Esophagus squamous epithelium (tissue), 4 donors: ENCODE data around the gene STAT5B.

ENCODE experiments used
- POLR2A ChIP-seq, 4 donors: fragments of 450-650 bp; IDR thresholded peaks; one replicate each; pipeline ENCODE4 v1.6.1; 2017; ENCODE audit warnings: antibody characterized with exemption in 4 of 4, mild to moderate bottlenecking in 4 of 4, moderate library complexity in 3 of 4
- TF ChIP-seq, protein P1 (sequence below), 6 experiments: fragments of 450-650 bp in 4 of 6; fragments of 200-600 bp in 2 of 6; sonication (generic) in 2 of 6; IDR thresholded peaks; one replicate each; pipeline ENCODE4 v1.5.1; 2016 to 2019; ENCODE audit warnings: antibody characterized with exemption in 6 of 6, mild to moderate bottlenecking in 4 of 6, moderate library complexity in 4 of 6

DNA sequence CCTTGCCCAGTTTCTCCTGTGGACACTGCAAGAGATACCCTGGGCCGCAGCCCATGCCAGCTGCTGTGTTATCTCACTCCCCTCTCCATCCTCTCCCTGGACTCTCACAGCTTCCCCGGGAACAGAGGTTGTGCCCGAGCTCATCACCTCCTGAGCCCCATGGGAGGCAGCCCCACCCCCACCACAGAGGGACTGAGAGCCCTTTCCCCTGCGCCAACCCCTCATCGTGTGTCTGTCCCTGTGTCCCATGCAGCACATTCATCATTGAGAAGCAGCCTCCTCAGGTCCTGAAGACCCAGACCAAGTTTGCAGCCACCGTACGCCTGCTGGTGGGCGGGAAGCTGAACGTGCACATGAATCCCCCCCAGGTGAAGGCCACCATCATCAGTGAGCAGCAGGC, 24.8 kb upstream of the STAT5B start:
- TF ChIP-seq POLR2A (IDR thresholded peaks at IDR 0.05), result no peak
- TF ChIP-seq, protein P1, sequence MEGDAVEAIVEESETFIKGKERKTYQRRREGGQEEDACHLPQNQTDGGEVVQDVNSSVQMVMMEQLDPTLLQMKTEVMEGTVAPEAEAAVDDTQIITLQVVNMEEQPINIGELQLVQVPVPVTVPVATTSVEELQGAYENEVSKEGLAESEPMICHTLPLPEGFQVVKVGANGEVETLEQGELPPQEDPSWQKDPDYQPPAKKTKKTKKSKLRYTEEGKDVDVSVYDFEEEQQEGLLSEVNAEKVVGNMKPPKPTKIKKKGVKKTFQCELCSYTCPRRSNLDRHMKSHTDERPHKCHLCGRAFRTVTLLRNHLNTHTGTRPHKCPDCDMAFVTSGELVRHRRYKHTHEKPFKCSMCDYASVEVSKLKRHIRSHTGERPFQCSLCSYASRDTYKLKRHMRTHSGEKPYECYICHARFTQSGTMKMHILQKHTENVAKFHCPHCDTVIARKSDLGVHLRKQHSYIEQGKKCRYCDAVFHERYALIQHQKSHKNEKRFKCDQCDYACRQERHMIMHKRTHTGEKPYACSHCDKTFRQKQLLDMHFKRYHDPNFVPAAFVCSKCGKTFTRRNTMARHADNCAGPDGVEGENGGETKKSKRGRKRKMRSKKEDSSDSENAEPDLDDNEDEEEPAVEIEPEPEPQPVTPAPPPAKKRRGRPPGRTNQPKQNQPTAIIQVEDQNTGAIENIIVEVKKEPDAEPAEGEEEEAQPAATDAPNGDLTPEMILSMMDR (IDR thresholded peaks at IDR 0.05), result no peak
